Natural killer cell treated with Interleukin-12 subunit alpha and Interleukin-12 subunit beta and Interleukin-15 and Interleukin-18, amount 100 ng/mL, for 72 hours (primary cell): Measurements from ENCODE around the gene AP3S2. TPM values are rescaled to one million over a fixed set of nuclear protein-coding genes. Genes with fewer than 3 reads are reported as not detected.
"Not testable (repeated sequence)": the region's sequence is repeated elsewhere in the genome, so short reads cannot be mapped to it uniquely, and the experiment has no call there.

ENCODE experiments used
- ATAC-seq, 2 donors: fragments of 150-1000 bp; cut with Tn5 transposase in 1 of 2; sonication (Bioruptor Pico), chemical (Tn5 transposase) in 1 of 2; 2 replicates each; pipeline ENCODE4 v1.10.0; 2021
- DNase-seq: peaks from one replicate; pipeline ENCODE4 v3.0.0; 2022; ENCODE audit warnings: low spot score
- H3K27ac Mint-ChIP-seq, 2 donors: 1 replicate in 1 of 2; 2 replicates in 1 of 2; pipeline ENCODE4 v1.8.0; 2022; ENCODE audit warnings: mixed read lengths in 2 of 2, mild to moderate bottlenecking in 1 of 2, moderate library complexity in 1 of 2
- H3K27me3 Mint-ChIP-seq, 2 donors: 1 replicate in 1 of 2; 2 replicates in 1 of 2; pipeline ENCODE4 v1.8.0; 2022; ENCODE audit warnings: mixed read lengths in 2 of 2
- H3K36me3 Mint-ChIP-seq: one replicate; pipeline ENCODE4 v1.8.0; 2022; ENCODE audit warnings: mixed read lengths
- H3K4me1 Mint-ChIP-seq, 2 donors: 1 replicate in 1 of 2; 2 replicates in 1 of 2; pipeline ENCODE4 v1.8.0; 2022; ENCODE audit warnings: low read depth in 2 of 2, mixed read lengths in 2 of 2, mild to moderate bottlenecking in 1 of 2
- H3K4me3 Mint-ChIP-seq: one replicate; pipeline ENCODE4 v1.8.0; 2022; ENCODE audit warnings: mixed read lengths
- H3K9me3 Mint-ChIP-seq: 2 replicates; pipeline ENCODE4 v1.8.0; 2022; ENCODE audit warnings: mixed read lengths
- total RNA-seq, 2 donors: library from RNA; stranded (reverse); gene quantifications; one replicate each; pipeline ENCODE4 v1.2.3, GENCODE V29; 2022

Gene AP3S2
- total RNA-seq, 2 donors from 2014 or later: 29.0 to 34.4 TPM

DNA sequence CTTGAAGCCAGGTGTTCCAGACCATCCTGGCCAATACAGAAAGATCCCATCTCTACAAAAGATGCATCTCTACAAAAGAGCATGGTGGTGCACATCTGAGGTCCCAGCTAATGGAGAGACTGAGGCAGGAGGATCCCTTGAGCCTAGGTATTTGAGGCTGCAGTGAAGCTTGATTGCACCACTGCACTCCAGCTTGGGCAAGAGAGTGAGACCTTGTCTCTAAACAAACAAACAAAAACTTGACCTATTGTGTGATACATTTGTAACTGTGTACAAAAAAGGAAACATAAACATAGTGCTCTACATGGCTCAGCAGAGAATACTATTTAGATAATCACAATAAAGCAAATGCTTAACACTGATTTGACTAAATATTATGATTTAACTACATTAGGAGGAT lies 97.8 kb downstream of the AP3S2 start:
- no peaks in the 10 kb centered on the region for H3K36me3 Mint-ChIP-seq
- no peak overlapping the region for H3K27ac Mint-ChIP-seq
- no peak overlapping the region for H3K4me3 Mint-ChIP-seq
- peaks cover 8 to 16% of the 10 kb centered on the region in 2 donors for H3K27me3 Mint-ChIP-seq
- ATAC-seq (no peak), DNase-seq (no peak)
- H3K4me1 Mint-ChIP-seq: no peaks in the 10 kb centered on the region
- no peaks in the 10 kb centered on the region for H3K9me3 Mint-ChIP-seq

DNA sequence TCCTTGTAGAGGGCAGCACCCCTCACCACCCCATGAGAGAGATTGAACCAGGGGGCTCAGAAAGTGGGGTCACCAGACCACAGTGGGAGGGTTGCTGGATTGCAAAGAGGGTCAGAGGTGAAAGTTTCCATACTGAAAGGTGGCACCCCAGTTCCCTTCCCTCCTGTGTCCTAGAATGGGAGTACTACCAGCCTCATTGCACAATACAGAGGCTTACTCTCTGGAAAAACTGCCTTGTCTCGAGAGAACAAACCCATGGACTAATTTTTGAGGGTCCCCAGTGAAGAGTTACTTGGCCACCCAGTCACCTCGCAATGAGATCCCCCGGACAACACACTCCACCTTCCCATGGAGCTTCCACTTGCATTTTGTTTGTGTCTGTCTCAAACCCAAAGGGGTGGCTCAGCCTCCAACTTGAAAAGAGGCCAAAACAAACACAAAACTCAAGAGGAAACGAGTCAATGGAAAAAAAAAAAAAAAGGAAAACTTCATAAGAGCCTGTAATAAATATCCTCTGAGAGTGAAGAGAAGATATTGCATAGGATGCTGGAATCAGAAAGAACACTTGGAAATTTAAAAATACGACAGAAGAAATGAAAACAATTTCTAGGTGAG lies 99.1 kb downstream of the AP3S2 start:
- Mint-ChIP-seq H3K4me3 (no peak overlapping the region), H3K36me3 (no peaks in the 10 kb centered on the region), H3K9me3 (no peaks in the 10 kb centered on the region), H3K4me1 (no peaks in the 10 kb centered on the region), H3K27ac (no peak overlapping the region), H3K27me3 (peaks cover 2 to 9% of the 10 kb centered on the region in 2 donors)
- no peak for ATAC-seq
- DNase-seq: no peak

DNA sequence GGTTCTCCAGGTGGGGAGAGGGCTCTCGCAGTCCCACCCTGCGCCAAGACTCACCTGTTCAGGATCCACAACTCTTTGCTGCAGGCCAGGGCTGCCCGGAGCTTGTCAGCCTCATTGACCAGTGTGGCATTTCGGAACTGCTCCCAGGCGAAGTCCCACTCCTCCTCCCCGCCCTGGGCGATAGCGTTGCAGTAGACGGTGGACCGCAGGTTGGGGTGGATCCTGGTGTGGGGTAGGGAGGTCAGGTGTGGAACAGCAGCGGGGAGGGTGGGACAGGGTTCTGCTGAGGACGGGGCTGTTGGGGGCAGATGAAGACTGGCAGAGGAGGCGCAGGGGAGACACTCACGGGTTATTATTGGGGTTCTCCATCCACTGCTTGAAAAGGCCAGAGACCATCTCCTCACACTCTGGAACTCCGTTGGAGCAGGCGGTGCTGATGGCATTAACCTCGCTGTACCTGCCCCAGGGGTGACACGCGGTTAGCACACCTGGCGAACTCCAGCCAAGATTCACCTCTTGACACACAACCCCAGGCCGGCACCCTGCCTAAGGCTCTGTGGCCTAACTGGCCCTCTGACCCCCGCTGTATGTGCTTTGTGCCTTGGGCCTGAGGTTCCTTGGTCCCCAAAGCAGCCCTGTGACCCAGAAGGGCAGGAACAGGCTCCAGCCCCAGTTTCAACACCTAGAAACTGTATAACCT lies 101.5 kb downstream of the AP3S2 start:
- no peaks in the 10 kb centered on the region for H3K4me1 Mint-ChIP-seq
- no peak overlapping the region for H3K27ac Mint-ChIP-seq
- ATAC-seq: no peak
- DNase-seq: no peak
- no peaks in the 10 kb centered on the region for H3K36me3 Mint-ChIP-seq
- H3K9me3 Mint-ChIP-seq: no peaks in the 10 kb centered on the region
- peaks cover 5 to 9% of the 10 kb centered on the region in 2 donors for H3K27me3 Mint-ChIP-seq
- H3K4me3 Mint-ChIP-seq: no peak overlapping the region

DNA sequence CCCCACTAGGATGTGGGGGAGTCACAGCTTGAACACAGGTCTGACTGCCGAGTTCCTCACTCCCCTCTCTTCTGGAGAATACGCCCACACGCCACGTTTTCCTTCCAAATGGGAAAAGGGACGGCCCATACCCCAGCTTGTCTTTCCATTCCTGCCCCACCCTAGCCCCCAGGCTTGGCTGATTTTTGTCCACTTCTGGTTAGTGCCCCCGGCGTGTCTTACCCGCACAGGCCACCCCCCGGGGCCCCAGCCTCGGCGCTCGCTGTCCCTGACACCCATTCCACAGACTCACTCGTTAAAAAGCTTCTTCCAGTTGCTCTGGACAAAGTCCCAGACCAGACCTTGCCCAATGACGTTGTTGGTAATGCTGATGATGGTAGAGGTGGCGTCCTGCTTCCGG lies 103.1 kb downstream of the AP3S2 start:
- Mint-ChIP-seq H3K4me3 (no peak overlapping the region), H3K27me3 (peaks cover 6 to 9% of the 10 kb centered on the region in 2 donors), H3K36me3 (no peaks in the 10 kb centered on the region), H3K9me3 (no peaks in the 10 kb centered on the region), H3K27ac (no peak overlapping the region), H3K4me1 (no peaks in the 10 kb centered on the region)
- no peak for DNase-seq
- no peak for ATAC-seq

DNA sequence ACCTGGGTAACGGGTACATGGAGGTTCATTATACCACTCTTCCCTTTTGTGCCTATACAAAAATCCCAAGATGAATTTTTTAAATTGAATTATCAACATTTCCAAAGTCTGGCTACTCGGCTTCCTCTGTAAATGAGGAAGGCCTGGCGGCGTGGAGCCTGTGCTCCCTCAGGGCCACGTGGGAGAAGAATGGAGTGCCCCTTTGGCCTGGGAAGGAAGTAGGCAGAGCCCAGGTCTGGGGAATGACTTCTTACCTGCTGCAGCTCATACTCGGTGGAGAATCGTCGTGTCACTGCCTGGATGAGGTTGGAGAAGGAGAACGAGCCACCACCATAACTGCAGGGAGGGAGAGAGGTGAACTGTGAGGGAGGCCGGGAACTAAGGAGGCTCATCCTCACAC lies 103.6 kb downstream of the AP3S2 start:
- Mint-ChIP-seq H3K9me3 (no peaks in the 10 kb centered on the region), H3K27ac (no peak overlapping the region), H3K4me1 (no peaks in the 10 kb centered on the region), H3K4me3 (no peak overlapping the region), H3K27me3 (peaks cover 5 to 7% of the 10 kb centered on the region in 2 donors), H3K36me3 (no peaks in the 10 kb centered on the region)
- DNase-seq (peak; percentile 23), ATAC-seq (peak in 1 of 2 donors; percentile 20)

DNA sequence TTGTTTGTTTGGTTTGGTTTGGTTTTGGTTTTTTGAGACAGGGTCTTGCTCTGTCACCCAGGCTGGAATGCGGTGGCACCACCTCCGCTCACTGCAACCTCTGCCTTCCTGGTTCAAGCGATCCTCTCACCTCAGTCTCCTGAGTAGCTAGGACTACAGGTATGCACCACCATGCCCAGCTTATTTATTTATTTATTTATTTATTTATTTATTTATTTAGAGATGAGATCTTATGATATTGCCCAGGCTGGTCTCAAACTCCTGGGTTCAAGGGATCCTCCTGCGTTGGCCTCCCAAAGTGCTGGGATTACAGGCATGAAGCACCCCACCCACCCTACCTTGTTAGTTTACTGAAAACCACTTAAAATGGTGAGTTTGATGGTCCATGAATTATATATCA lies 105.2 kb downstream of the AP3S2 start:
- H3K36me3 Mint-ChIP-seq, DNase-seq, ATAC-seq, H3K9me3 Mint-ChIP-seq, H3K4me3 Mint-ChIP-seq, H3K4me1 Mint-ChIP-seq, H3K27ac Mint-ChIP-seq, H3K27me3 Mint-ChIP-seq: not testable (repeated sequence)

DNA sequence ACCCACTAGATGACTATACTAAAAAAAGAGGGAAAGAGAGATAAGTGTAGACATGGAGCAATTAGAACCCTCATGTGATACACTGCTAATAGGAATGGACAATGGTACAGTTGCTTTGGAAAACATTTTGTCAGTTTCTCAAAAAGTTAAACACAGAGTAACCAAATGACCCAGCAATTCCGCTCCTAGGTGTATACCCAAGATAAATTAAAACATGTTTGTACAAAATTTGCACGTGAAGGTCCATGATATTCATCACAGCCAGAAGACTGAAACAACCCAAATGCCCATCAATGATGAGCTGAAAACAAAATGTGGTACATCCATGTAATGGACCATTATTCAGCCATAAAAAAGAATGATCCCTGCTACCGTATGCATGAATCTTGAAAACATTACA lies 105.8 kb downstream of the AP3S2 start:
- Mint-ChIP-seq H3K27ac (no peak overlapping the region), H3K4me3 (no peak overlapping the region), H3K27me3 (peaks cover 0 to 5% of the 10 kb centered on the region in 2 donors), H3K4me1 (no peaks in the 10 kb centered on the region), H3K9me3 (no peaks in the 10 kb centered on the region), H3K36me3 (no peaks in the 10 kb centered on the region)
- no peak for DNase-seq
- no peak for ATAC-seq

DNA sequence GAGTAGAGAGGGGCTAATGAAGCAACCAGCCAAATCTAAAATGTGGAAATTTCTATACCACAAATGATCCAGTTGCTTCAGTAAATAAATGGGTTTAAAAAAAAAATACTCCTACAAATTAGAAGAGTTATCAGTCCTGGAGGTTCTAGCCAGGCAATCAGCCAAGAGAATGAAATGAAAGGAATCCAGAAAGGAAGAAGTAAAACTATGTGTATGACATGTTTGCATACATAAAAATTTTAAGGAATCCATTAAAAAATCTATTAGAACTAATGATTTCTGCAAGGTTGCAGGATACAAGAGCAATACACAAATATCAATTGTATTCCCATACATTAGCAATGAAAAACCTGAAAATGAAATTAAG lies 108.0 kb downstream of the AP3S2 start:
- no peak overlapping the region for H3K4me3 Mint-ChIP-seq

DNA sequence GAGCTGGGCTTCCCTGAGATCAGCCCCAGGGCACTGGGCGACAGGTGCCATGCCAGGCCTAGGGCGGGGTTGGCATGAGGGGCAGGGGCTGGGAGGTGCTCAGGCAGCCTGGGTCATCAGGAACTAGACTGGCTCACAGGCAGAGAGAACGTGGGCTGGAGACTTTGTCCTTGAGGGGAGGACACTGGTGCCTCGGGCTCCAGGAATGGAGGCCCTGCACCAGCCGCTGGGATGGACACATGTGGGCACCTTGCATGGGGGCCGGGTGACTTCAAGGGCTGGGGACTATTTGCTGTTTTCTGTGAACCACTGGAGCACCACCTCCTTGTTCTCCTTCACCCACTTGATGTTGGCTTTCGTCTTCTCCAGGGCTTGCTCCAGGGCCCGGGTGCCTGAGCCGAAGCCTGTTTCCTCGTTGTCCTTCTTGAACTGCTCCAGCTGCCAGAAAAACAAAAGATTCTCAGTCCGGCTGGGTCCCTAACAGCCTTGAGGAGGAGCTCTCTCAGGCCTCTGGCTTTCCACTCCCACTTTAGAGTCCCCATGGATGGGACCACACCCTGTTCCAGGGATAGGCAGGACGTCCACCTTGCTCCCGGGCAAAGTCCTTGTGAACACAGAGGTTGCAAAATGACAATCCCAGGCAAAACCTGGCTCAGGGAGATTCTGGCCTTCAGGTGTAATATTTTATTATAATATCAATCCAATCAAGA lies 108.6 kb downstream of the AP3S2 start:
- H3K27me3 Mint-ChIP-seq: peaks cover 8 to 11% of the 10 kb centered on the region in 2 donors
- H3K9me3 Mint-ChIP-seq: no peaks in the 10 kb centered on the region
- H3K4me1 Mint-ChIP-seq: peaks cover 0 to 7% of the 10 kb centered on the region in 2 donors
- DNase-seq (peak; percentile 56), ATAC-seq (peak in 1 of 2 donors; percentile 24)
- no peaks in the 10 kb centered on the region for H3K36me3 Mint-ChIP-seq
- no peak overlapping the region for H3K27ac Mint-ChIP-seq
- H3K4me3 Mint-ChIP-seq: no peak overlapping the region

More for the DNA sequence above, 108.0 kb downstream of the AP3S2 start:
- Mint-ChIP-seq H3K9me3 (no peaks in the 10 kb centered on the region), H3K36me3 (no peaks in the 10 kb centered on the region), H3K27me3 (peaks cover 3 to 6% of the 10 kb centered on the region in 2 donors), H3K27ac (no peak overlapping the region), H3K4me1 (peaks cover 0 to 2% of the 10 kb centered on the region in 2 donors)
- ATAC-seq (no peak), DNase-seq (no peak)

DNA sequence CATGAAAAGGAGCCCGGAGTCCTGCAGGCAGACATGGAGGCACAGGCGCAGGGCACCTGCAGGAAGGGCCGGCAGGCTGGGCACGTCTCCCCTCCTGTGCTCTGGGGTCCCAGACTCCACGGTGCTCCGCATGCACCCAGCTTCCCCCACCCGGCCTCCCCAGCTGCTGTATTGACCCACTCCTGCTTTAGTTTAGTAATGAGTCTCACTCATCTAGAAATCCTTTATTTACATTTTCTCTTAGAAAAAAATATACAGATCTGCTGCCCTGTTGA lies 109.2 kb downstream of the AP3S2 start:
- DNase-seq (no peak), ATAC-seq (no peak)
- H3K36me3 Mint-ChIP-seq: no peaks in the 10 kb centered on the region
- H3K4me1 Mint-ChIP-seq: peaks cover 0 to 7% of the 10 kb centered on the region in 2 donors
- peaks cover 9 to 12% of the 10 kb centered on the region in 2 donors for H3K27me3 Mint-ChIP-seq
- no peak overlapping the region for H3K27ac Mint-ChIP-seq
- H3K9me3 Mint-ChIP-seq: no peaks in the 10 kb centered on the region
- H3K4me3 Mint-ChIP-seq: no peak overlapping the region

DNA sequence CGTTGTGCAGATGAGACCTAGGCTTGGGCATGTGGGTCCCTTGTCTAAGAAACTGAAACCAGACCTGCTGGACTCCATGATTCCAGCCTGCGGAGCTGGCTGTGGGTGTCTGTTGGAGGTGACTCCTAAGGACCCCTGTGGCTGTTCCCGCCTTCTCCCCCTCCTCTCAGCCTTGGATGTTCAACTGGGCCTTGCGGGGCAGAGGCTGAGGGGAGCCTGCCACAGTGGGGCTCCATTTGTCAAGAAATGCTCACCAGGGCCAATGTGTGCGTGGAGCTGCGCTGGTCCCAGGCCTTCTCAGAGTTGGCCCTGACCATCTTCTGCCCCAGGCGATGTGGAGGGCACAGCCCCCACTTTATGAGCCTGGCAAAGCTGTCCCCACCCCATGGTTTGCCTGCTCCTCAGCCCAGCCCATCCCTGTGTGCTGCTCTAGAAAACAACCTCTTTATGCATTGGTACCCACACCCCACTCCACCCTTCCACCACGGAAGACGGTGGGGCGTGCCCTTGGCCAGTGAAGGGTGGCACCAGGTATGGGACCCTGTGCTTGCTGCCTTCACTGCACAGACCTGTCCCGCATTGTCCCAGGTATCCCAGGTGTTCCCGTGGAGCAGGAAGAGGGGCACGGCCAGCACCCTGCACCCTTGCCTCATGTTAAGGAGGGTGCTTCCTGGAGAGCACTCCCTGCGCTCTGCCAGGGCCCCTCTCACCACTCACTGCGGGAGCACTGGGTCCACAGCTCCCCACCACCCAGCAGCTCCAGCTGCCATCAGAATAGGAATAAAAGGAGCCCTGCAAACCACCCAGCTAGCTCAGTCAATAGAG lies 109.7 kb downstream of the AP3S2 start:
- H3K9me3 Mint-ChIP-seq: no peaks in the 10 kb centered on the region

DNA sequence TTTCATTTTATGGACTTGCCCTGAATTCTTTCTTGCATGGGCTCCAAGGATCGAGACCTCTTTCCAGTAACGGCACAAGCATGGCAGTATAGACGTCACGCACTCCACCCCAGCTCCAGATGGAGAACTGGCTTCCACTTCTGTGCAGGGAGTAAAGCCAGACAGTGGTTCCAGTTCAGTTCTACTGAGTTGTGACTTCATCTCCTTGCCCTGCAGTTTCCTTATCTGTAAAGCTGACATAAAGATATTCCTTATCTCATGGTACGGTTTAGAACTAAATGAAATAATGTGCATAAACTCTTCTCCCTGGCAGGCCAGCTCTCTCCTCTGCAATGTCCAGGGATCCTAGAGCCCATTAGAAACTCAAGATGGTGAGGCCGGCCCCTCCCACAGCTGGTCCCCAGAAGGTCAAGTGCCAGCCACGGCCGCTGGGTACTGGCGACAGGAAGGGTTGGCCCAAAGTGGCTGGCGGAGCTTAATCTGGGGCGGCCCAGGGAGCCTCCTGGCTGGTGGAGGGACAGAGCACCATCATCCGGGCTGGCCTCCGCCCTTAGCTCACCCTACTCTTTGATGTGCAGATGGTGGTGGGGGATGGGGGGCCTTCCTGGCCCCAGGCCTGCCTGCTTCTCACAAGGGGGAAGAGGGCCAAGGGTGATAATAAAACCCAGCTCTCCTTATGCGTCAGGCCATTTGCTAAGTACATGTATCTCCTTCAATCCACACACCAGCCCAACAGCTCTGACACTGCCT lies 110.5 kb downstream of the AP3S2 start:
- peaks cover 9 to 14% of the 10 kb centered on the region in 2 donors for H3K27me3 Mint-ChIP-seq
- H3K4me1 Mint-ChIP-seq: peaks cover 0 to 7% of the 10 kb centered on the region in 2 donors
- H3K4me3 Mint-ChIP-seq: no peak overlapping the region
- H3K36me3 Mint-ChIP-seq: no peaks in the 10 kb centered on the region
- DNase-seq (no peak), ATAC-seq (peak in 1 of 2 donors; percentile 30)
- no peak overlapping the region for H3K27ac Mint-ChIP-seq
- no peaks in the 10 kb centered on the region for H3K9me3 Mint-ChIP-seq

More for the DNA sequence above, 109.7 kb downstream of the AP3S2 start:
- no peak overlapping the region for H3K27ac Mint-ChIP-seq
- H3K36me3 Mint-ChIP-seq: no peaks in the 10 kb centered on the region
- ATAC-seq: peak in 1 of 2 donors; percentile 46
- peaks cover 9 to 12% of the 10 kb centered on the region in 2 donors for H3K27me3 Mint-ChIP-seq
- peak; percentile 37 for DNase-seq
- H3K4me3 Mint-ChIP-seq: no peak overlapping the region
- H3K4me1 Mint-ChIP-seq: peaks cover 0 to 7% of the 10 kb centered on the region in 2 donors

DNA sequence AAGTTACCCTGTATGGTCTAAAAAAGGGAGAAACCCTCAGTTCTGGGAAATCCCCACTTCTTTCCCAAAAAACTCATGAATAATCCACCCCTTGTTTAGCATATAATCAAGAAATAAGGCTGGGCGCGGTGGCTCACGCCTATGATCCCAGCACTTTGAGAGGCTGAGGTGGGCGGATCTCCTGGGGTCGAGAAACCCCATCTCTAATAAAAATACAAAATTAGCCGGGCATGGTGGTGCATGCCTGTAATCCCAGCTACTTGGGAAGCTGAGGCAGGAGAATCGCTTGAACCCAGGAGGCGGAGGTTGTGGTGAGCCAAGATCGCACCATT lies 111.2 kb downstream of the AP3S2 start:
- H3K27me3 Mint-ChIP-seq: peaks cover 9 to 10% of the 10 kb centered on the region in 2 donors
- not testable (repeated sequence) for DNase-seq, H3K36me3 Mint-ChIP-seq, H3K4me3 Mint-ChIP-seq, H3K4me1 Mint-ChIP-seq, ATAC-seq, H3K9me3 Mint-ChIP-seq, H3K27ac Mint-ChIP-seq
